Hematopoietic multipotent progenitor cell (in vitro differentiated cells): ENCODE data around the gene COG2. TPM values are rescaled to one million over a fixed set of nuclear protein-coding genes. Genes with fewer than 3 reads are reported as not detected.
"Not testable (repeated sequence)": the region's sequence is repeated elsewhere in the genome, so short reads cannot be mapped to it uniquely, and the experiment has no call there.

Experiments used
- DNase-seq, 3 donors: peaks; one replicate each; pipeline ENCODE4 v3.0.0-alpha.2; 2011 to 2015; ENCODE audit warnings: low read depth in 2 of 3, low spot score in 2 of 3
- total RNA-seq: library from RNA; depleted of rRNA; stranded (reverse); fragments of >200 nt; gene quantifications from one replicate; pipeline ENCODE4 v1.2.3, GENCODE V29; 2012

COG2 gene
- total RNA-seq, 1 donor = 11.6 TPM

GRCh38 chr1:230713547-230713914 lies 71.2 kb downstream of the COG2 start:
- DNase-seq = no peak

DNA sequence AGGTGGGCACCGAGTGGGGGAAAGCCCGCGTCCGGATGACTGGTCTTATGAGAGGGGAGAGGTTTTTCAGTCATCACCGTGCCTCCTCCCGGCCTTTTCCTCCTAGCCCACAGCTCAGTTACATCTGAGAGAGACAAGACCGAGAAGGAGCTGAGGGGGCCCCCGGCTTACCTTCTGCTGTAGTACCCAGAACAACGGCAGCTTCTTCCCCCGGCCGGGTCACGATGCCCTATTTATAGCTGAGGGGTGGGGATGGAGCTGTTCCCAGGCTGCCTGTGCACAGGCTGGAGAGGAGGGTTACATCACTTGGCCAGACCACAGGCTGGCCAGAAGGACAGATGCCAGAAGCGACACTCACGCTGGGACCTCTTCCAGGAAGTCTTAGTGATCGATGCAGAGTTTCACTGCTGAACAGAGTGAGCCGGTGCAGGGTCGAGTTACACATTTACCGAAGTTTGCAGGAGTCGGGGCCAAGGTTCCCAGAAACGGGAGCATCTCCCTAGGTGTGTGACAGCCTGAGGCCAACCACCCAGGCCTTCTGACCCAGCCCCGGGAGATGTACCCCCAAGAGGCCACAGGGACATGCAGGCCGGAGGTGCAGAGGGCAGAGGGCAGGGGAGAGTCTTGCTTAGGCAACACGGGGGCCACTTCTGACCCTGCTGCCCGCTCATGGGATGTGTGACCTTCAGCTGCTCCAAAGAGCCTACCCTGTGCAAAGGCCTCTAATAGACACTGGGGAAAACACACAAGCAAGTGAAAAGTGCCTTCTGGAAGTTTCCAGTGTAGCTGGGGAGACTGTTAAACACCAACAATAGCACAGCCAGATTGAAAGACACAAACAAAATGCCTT lies 71.9 kb downstream of the COG2 start, which contains the start of gene AGT:
Gene AGT, minus strand, starts transcription at position 208 of the 850 bp plus-strand sequence. CDS start 3,299 bp downstream, outside the sequence.
- no peak for DNase-seq

- DNase-seq = no peak
Measured at GRCh38 chr1:230715510-230715909, 73.2 kb downstream of the COG2 start.

- DNase-seq = not testable (repeated sequence)
Measured at GRCh38 chr1:230716453-230716852, 74.2 kb downstream of the COG2 start.

DNA sequence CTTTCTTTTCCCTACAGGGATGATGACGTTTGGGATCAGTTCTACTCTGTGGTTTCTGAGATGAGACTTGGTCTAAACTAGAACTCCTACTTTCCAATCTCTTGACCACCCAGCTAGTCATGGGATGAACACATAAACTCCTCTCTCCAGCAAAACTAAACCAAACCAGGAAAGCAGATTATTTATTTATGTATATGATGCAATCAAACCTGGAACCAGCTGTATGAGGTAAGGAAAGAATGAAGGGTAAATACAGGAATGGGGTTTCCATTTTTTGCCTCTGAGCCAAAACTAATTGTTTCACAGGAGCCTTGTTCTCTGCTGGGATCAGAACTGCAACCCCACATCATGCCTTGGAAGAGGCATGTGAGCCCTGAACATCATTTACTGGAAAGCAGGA lies 75.0 kb downstream of the COG2 start:
- DNase-seq = no peak

DNA sequence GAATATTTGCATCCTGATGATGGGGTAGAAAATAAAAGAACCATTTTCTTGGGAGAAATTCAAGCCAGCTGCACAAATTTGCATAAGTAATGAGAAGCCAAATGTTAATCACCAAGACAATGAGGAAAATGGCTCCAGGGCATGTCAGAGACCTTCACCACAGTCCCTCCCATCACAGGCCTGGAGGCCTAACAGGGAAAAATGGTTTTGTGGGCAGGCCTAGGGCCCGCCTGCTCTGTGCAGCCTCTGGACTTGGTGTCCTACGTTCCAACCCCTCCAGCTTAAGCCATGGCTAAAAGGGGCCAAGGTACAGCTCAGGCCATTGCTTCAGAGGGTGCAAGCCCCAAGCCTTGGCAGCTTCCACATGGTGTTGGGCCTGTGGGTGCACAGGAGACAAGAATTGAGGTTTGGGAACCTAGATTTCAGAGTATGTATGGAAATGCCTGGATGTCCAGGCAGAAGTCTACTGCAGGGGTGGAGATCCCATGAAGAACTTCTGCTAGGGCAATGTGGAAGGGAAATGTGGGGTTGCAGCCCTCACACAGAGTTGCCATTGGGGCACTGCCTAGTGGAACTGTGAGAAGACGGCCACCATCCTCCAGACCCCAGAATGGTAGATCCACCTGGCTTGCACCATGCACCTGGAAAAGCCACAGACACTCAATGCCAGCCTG lies 79.7 kb downstream of the COG2 start:
- not testable (repeated sequence) for DNase-seq

- DNase-seq = no peak
Measured at GRCh38 chr1:230725256-230726012, 83.2 kb downstream of the COG2 start.

DNA sequence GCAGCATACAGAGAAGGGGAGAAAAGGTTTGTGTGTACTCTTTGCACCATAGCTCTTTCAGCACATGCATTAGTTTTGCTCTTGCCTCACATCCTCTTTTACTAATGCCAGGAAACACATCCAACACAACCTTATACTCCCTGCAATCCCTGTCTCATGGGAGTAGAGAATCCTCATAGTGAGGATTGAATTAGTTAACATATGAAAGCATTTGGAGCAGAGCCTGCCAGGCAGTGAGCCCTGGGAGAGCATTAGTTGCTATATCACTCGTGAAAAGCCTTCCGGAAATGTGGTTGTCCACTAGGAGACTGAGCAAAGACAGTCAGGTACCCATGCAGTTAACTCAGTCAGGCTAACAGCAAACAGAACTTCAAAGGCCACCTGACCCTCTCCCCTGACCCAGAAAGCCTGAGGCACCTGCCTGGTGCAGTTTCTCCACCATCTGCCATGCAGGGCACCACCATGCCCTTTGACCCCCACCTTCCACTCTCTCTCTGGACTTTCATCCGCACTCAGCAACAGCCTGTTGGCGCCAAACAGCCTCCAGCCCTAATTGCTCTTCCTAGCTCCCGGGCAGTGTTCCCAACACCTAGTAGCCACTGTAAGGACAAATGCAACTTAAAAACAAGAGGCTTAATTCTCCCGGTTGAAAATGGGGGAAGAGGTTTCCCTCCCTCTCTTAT lies 86.6 kb downstream of the COG2 start:
- no peak for DNase-seq

- DNase-seq = no peak
Measured at GRCh38 chr1:230730977-230731376, 88.7 kb downstream of the COG2 start.

GRCh38 chr1:230735447-230735846 lies 93.2 kb downstream of the COG2 start:
- DNase-seq = no peak

GRCh38 chr1:230737622-230738262 lies 95.5 kb downstream of the COG2 start:
- DNase-seq = no peak

DNA sequence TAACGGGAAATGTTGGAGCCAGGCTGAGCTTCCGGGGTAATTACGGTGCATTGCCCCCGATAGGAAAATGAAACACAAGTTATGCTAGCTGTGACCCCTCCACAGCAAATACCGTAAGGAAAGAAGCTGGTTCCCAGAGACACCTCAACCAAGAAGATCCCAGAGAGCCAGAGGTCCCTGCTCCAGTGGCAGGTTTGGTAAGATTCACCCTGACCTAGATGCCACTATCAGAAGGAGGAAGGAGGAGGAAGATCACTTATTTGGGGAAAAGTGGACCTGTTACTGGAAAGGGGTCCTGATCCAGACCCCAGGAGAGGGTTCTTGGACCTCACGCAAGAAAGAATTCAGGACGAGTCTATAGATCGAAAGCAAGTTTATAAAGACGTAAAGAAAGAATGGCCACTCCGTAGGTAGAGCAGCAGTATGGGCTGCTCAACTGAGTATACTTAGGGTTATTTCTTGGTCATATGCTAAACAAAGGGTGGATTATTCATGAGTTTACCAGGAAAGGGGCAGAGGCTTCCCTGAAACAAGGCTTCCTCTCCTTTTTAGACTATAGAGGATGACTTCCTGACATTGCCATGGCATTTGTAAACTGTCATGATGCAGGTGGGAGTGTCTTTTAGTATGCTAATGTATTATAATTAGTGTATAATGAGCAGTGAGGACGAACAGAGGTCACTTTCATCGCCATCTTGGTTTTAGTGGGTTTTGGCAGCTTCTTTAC lies 97.4 kb downstream of the COG2 start:
- no peak for DNase-seq

Other genes with a start within 250 kb of the COG2 start
- gene PGBD5, start 216.1 kb upstream of the COG2 start, total RNA-seq = under 0.01 TPM
- not detected for gene AGT, start 71.6 kb downstream of the COG2 start, total RNA-seq
- not detected for gene CAPN9, start 104.9 kb downstream of the COG2 start, total RNA-seq
- gene C1orf198, start 226.0 kb downstream of the COG2 start, total RNA-seq = 7.3 TPM